Measurements from ENCODE around the gene ZNF527.

- TF ChIP-seq CTCF (IDR thresholded peaks at IDR 0.05) (no peak), POLR2A (IDR thresholded peaks at IDR 0.05) (no peak)
Observed at GRCh38 chr19:37362733-37363132, 8.2 kb upstream of the ZNF527 start.

All from uterus (tissue), 2 donors.